Measurements from ENCODE around the gene GYS2. TPM values are rescaled to one million over a fixed set of nuclear protein-coding genes. Genes with fewer than 3 reads are reported as not detected.
A peak's percentile ranks its signal among the peaks of the same experiment; 100 is the strongest.

The GYS2 gene
- total RNA-seq, 2 donors from 2014 or later = not detected

GRCh38 chr12:21526721-21527345, 77.8 kb downstream of the GYS2 start:
- Histone ChIP-seq H3K4me3 (peak overlapping the region; percentile 59 to 71), H3K27me3 (no peaks in the 10 kb centered on the region), H3K36me3 (replicated peaks in 1 of 2; ENCODE audit: insufficient read depth in 1 of 2, low read depth in 2 of 2) (no peaks in the 10 kb centered on the region), H3K4me1 (peaks cover 53% of the 10 kb centered on the region), H3K27ac (peak overlapping the region; percentile 80 to 96 (median 90)), H3K9me3 (no peaks in the 10 kb centered on the region)
- WGBS, 2 donors = 6 to 10% methylated on average over 12 of the region's 12 CpGs
- ATAC-seq (peak; percentile 47), DNase-seq (peak; percentile 54 to 73 (median 57))
- TF ChIP-seq CTCF (IDR thresholded peaks at IDR 0.05) (no peak), POLR2A (IDR thresholded peaks at IDR 0.05) (no peak)
- intact Hi-C loops (cut with DNase I) = no loop called here

GRCh38 chr12:21526053-21526452, 78.6 kb downstream of the GYS2 start, which contains the start of gene SPX:
Gene SPX (plus strand): TSS chr12:21526296. CDS start chr12:21526473, 177 bp downstream.
- H3K4me3 ChIP-seq = peak within 1 kb of the TSS; percentile 59 to 71
- H3K36me3 ChIP-seq (replicated peaks in 1 of 2; ENCODE audit: insufficient read depth in 1 of 2, low read depth in 2 of 2) = no peaks in the 10 kb centered on the region
- ATAC-seq (peak; percentile 33), DNase-seq (peak in 1 of 4 donors; percentile 20)
- H3K9me3 ChIP-seq = no peaks in the 10 kb centered on the region
- WGBS, 2 donors = 59 to 63% methylated on average over 1 of the region's 1 CpG
- H3K4me1 ChIP-seq = peaks cover 60% of the 10 kb centered on the region
- TF ChIP-seq CTCF (IDR thresholded peaks at IDR 0.05) (no peak), POLR2A (IDR thresholded peaks at IDR 0.05) (no peak)
- no peaks in the 10 kb centered on the region for H3K27me3 ChIP-seq
- intact Hi-C loops (cut with DNase I) = no loop called here
- H3K27ac ChIP-seq = peak within 1 kb of the TSS; percentile 80 to 96 (median 90)

GRCh38 chr12:21523148-21523547, 81.5 kb downstream of the GYS2 start:
- Histone ChIP-seq H3K9me3 (no peaks in the 10 kb centered on the region), H3K36me3 (replicated peaks in 1 of 2; ENCODE audit: insufficient read depth in 1 of 2, low read depth in 2 of 2) (no peaks in the 10 kb centered on the region), H3K4me1 (peaks cover 41% of the 10 kb centered on the region), H3K27me3 (no peaks in the 10 kb centered on the region), H3K27ac (no peak overlapping the region), H3K4me3 (no peak overlapping the region)
- intact Hi-C loops (cut with DNase I) = no loop called here
- ATAC-seq (no peak), DNase-seq (no peak)
- no peak for TF ChIP-seq POLR2A (IDR thresholded peaks at IDR 0.05)
- no peak for TF ChIP-seq CTCF (IDR thresholded peaks at IDR 0.05)

- Histone ChIP-seq H3K9me3 (no peaks in the 10 kb centered on the region), H3K4me3 (no peak overlapping the region), H3K27me3 (no peaks in the 10 kb centered on the region), H3K27ac (no peak overlapping the region), H3K36me3 (replicated peaks in 1 of 2; ENCODE audit: insufficient read depth in 1 of 2, low read depth in 2 of 2) (no peaks in the 10 kb centered on the region), H3K4me1 (peaks cover 30% of the 10 kb centered on the region)
- WGBS, 2 donors = 10 to 17% methylated on average over 1 of the region's 1 CpG
- ATAC-seq (peak; percentile 27), DNase-seq (no peak)
- intact Hi-C loops (cut with DNase I) = no loop called here
- TF ChIP-seq CTCF (IDR thresholded peaks at IDR 0.05) = no peak
- no peak for TF ChIP-seq POLR2A (IDR thresholded peaks at IDR 0.05)
These were observed 83.1 kb downstream of the GYS2 start for GRCh38 chr12:21521541-21521940.

GRCh38 chr12:21518451-21518850, 86.2 kb downstream of the GYS2 start:
- Histone ChIP-seq H3K4me3 (no peak overlapping the region), H3K36me3 (replicated peaks in 1 of 2; ENCODE audit: insufficient read depth in 1 of 2, low read depth in 2 of 2) (peaks cover 0 to 16% of the 10 kb centered on the region in 2 donors), H3K4me1 (peaks cover 19% of the 10 kb centered on the region), H3K27me3 (no peaks in the 10 kb centered on the region), H3K27ac (no peak overlapping the region), H3K9me3 (no peaks in the 10 kb centered on the region)
- TF ChIP-seq POLR2A (IDR thresholded peaks at IDR 0.05) = no peak
- no peak for TF ChIP-seq CTCF (IDR thresholded peaks at IDR 0.05)
- intact Hi-C loops (cut with DNase I) = no loop called here
- no peak for ATAC-seq
- WGBS, 2 donors = 97 to 100% methylated on average over 3 of the region's 3 CpGs
- no peak for DNase-seq

All from body of pancreas (tissue), 4 donors.